HCT116 (cell line): ENCODE measurements around the gene RAET1G. TPM values are rescaled to one million over a fixed set of nuclear protein-coding genes. Genes with fewer than 3 reads are reported as not detected.
A peak's percentile ranks its signal among the peaks of the same experiment; 100 is the strongest.

ENCODE experiments used
- ATAC-seq: fragments of 200-7000 bp; cut with Tn5 transposase; 2 replicates; pipeline ENCODE4 v1.9.1; 2020; ENCODE audit warnings: mild to moderate bottlenecking, moderate library complexity
- BruUV-seq: library from RNA; stranded (reverse); fragments of 400-500 nt; replicated peaks from 2 replicates; lab custom pipeline; 2021; lab: Mats Ljungman, UMichigan
- CTCF ChIA-PET: fragments of 300-600 bp; sonication (Branson Sonifier 250); formaldehyde crosslinking; loops from one replicate; lab custom pipeline; 2021; ENCODE audit warnings: antibody characterized with exemption; lab: Charles Lee
- POLR2A ChIA-PET: fragments of 300-600, 350-600 bp; sonication (Branson Sonifier 250); formaldehyde crosslinking; loops from one replicate; lab custom pipeline; 2021; ENCODE audit warnings: antibody characterized with exemption; lab: Charles Lee
- RAD21 ChIA-PET, 2 experiments: fragments of 300-600 bp; sonication (Branson Sonifier 250); formaldehyde crosslinking; loops; one replicate each; lab custom pipeline; 2023; ENCODE audit warnings: low total read pairs in 2 of 2; ENCODE audit not compliant: uncharacterized antibody in 2 of 2, unreplicated experiment in 2 of 2, low non-redundant PET in 1 of 2; lab: Charles Lee
- DNase-seq: peaks from one replicate; pipeline ENCODE4 v3.0.0-alpha.2; 2010; ENCODE audit warnings: low read depth, low spot score
- H2AFZ ChIP-seq: fragments of 200-600 bp; shearing (Covaris generic), sonication (generic); 2 replicates; pipeline ENCODE4 v1.6.1; 2017; ENCODE audit warnings: low read depth, mixed run types, mixed read lengths, antibody characterized with exemption, low read length; ENCODE audit not compliant: poor library complexity, severe bottlenecking
- H3K27ac ChIP-seq: 2 replicates; pipeline ENCODE4 v1.5.1; 2012; ENCODE audit warnings: low read depth, low read length
- H3K27me3 ChIP-seq: fragments of 200-600 bp; sonication (generic); 2 replicates; pipeline ENCODE4 v1.6.1; 2016; ENCODE audit warnings: mixed run types, low read length, mixed read lengths; ENCODE audit not compliant: insufficient read depth
- H3K36me3 ChIP-seq, 2 experiments: fragments of 200-500 bp in 1 of 2; fragments of 200-600 bp in 1 of 2; sonication (Bioruptor generic) in 1 of 2; sonication (generic) in 1 of 2; 2 replicates each; pipeline versions ENCODE4 v1.5.1 to v1.6.1; 2014 to 2016; ENCODE audit warnings: low read length in 2 of 2, inconsistent platforms in 1 of 2, mixed read lengths in 1 of 2, mixed run types in 1 of 2; ENCODE audit not compliant: insufficient read depth in 2 of 2, control insufficient read depth in 1 of 2
- H3K4me1 ChIP-seq, 2 experiments: fragments of 200-600 bp in 1 of 2; sonication (generic) in 1 of 2; 2 replicates each; pipeline versions ENCODE4 v1.5.1 to v1.6.1; 2012 to 2017; ENCODE audit warnings: low read length in 2 of 2, inconsistent platforms in 1 of 2, mild to moderate bottlenecking in 1 of 2, mixed read lengths in 1 of 2, mixed run types in 1 of 2, moderate library complexity in 1 of 2; ENCODE audit not compliant: insufficient read depth in 2 of 2, control insufficient read depth in 1 of 2
- H3K4me2 ChIP-seq: fragments of 200-600 bp; sonication (generic); 2 replicates; pipeline ENCODE4 v1.6.1; 2017; ENCODE audit warnings: mixed run types, low read length, mixed read lengths
- H3K4me3 ChIP-seq, 2 experiments: fragments of 200-600 bp in 1 of 2; sonication (generic) in 1 of 2; replicated peaks in 1 of 2; 2 replicates each; pipeline ENCODE4 v1.5.1; 2011 to 2016; ENCODE audit warnings: low read length in 2 of 2, control low read depth in 1 of 2, low read depth in 1 of 2, mild to moderate bottlenecking in 1 of 2, mixed read lengths in 1 of 2, mixed run types in 1 of 2
- H3K79me2 ChIP-seq: fragments of 200-600 bp; sonication (generic); 2 replicates; pipeline ENCODE4 v1.6.1; 2017; ENCODE audit warnings: mild to moderate bottlenecking, mixed run types, low read length, moderate library complexity, mixed read lengths; ENCODE audit not compliant: insufficient read depth
- H3K9ac ChIP-seq: fragments of 200-600 bp; sonication (generic); 2 replicates; pipeline ENCODE4 v1.6.1; 2016; ENCODE audit warnings: low read length, mixed read lengths
- H3K9me2 ChIP-seq: fragments of 200-600 bp; sonication (generic), shearing (Covaris generic); 2 replicates; pipeline ENCODE4 v1.6.1; 2017; ENCODE audit warnings: mixed run types, mild to moderate bottlenecking, moderate library complexity; ENCODE audit not compliant: insufficient read depth
- H3K9me3 ChIP-seq, 2 experiments: fragments of 200-500 bp in 1 of 2; fragments of 200-600 bp in 1 of 2; sonication (Bioruptor generic) in 1 of 2; sonication (generic) in 1 of 2; 2 replicates each; pipeline ENCODE4 v1.6.1; 2014 to 2017; ENCODE audit warnings: low read length in 2 of 2, mixed read lengths in 2 of 2, inconsistent platforms in 1 of 2, low read depth in 1 of 2, mild to moderate bottlenecking in 1 of 2, mixed run types in 1 of 2, moderate library complexity in 1 of 2; ENCODE audit not compliant: control insufficient read depth in 1 of 2, insufficient read depth in 1 of 2
- H4K20me1 ChIP-seq: fragments of 200-600 bp; sonication (generic), shearing (Covaris generic); 2 replicates; pipeline ENCODE4 v1.6.1; 2017; ENCODE audit warnings: mixed run types, mild to moderate bottlenecking, moderate library complexity; ENCODE audit not compliant: insufficient read depth
- EGR1 ChIP-seq: IDR thresholded peaks from 2 replicates; pipeline ENCODE4 v1.6.1; 2012; ENCODE audit warnings: low read depth
- ELF1 ChIP-seq: IDR thresholded peaks from 2 replicates; pipeline ENCODE4 v1.6.1; 2012; ENCODE audit warnings: low read depth, borderline replicate concordance
- SRF ChIP-seq: IDR thresholded peaks from 2 replicates; pipeline ENCODE4 v1.6.1; 2012; ENCODE audit warnings: low read depth
- ZBTB33 ChIP-seq: IDR thresholded peaks from 2 replicates; pipeline ENCODE4 v1.6.1; 2011; ENCODE audit warnings: mild to moderate bottlenecking, low read length, moderate library complexity; ENCODE audit not compliant: insufficient replicate concordance; ENCODE audit errors: extremely low read depth
- intact Hi-C: fragments of 100-400 bp; cut with micrococcal nuclease; formaldehyde crosslinking; loops from 2 replicates; pipeline ENCODE4 v1.10.0; 2022
- total RNA-seq: library from RNA; stranded (reverse); gene quantifications from one replicate; pipeline ENCODE4 v1.2.1, GENCODE V29; 2021; ENCODE audit not compliant: unreplicated experiment

RAET1G gene
- total RNA-seq, 1 experiment from 2014 or later = 0.37 TPM

DNA sequence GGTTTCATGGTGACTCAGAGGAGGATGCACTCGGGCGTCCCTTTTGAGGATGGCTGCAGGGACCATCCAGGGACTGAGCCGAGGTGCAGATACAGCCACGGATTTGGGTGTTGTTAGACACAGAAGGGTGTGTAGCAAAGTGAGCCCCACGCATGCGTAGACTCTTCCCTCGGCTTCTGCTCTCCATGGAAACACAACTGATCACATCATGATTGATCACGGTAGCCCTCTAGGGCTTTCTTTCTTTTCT, 40.2 kb upstream of the RAET1G start (continued):
- TF ChIP-seq ZBTB33 = no peak

GRCh38 chr6:149962461-149963211, 39.7 kb upstream of the RAET1G start:
- intact Hi-C loops = no loop called here
- no peaks in the 10 kb centered on the region for H3K79me2 ChIP-seq
- DNase-seq (no peak), ATAC-seq (peak; percentile 45)
- H3K36me3 ChIP-seq = no peaks in the 10 kb centered on the region
- TF ChIP-seq SRF (no peak), EGR1 (no peak), ELF1 (no peak)
- ChIA-PET CTCF (interaction anchor here (1.4 kb wide), 2 partner anchors 10 to 54 kb away, joined by 3 to 4 read pairs; no protein-coding TSS in a partner anchor), RAD21 (no interaction called here), POLR2A (no interaction called here)
- peaks cover 9 to 22% of the 10 kb centered on the region in 2 experiments; a peak in 3 of 4 replicates for H3K4me1 ChIP-seq
- H3K9me2 ChIP-seq = no peaks in the 10 kb centered on the region
- peak overlapping the region; percentile 95 for H3K4me2 ChIP-seq
- H3K9me3 ChIP-seq = no peaks in the 10 kb centered on the region
- peak overlapping the region; percentile 66 for H3K9ac ChIP-seq
- H3K4me3 ChIP-seq = peak overlapping the region in 1 of 2 experiments; percentile 59; a peak in 3 of 4 replicates
- no TSS peak for BruUV-seq
- no peaks in the 10 kb centered on the region for H3K27me3 ChIP-seq
- peak overlapping the region; percentile 53; the same call in 1 of the 2 replicates for H3K27ac ChIP-seq
- H4K20me1 ChIP-seq = no peaks in the 10 kb centered on the region
- peak overlapping the region; percentile 89 for H2AFZ ChIP-seq
